Vagina (tissue), 2 donors: Measurements from ENCODE around the gene EP400. TPM values are rescaled to one million over a fixed set of nuclear protein-coding genes. Genes with fewer than 3 reads are reported as not detected.

Experiments
- DNase-seq, 2 donors: peaks; one replicate each; pipeline ENCODE4 v3.0.0-alpha.2; 2017; ENCODE audit errors: extremely low spot score in 2 of 2
- H3K27ac ChIP-seq: fragments of 200-600 bp; sonication (generic); one replicate; pipeline ENCODE4 v1.5.1; 2019
- H3K27me3 ChIP-seq: fragments of 200-600 bp; sonication (generic); one replicate; pipeline ENCODE4 v1.5.1; 2019
- H3K36me3 ChIP-seq, 2 donors: fragments of 200-600 bp; sonication (generic); one replicate each; pipeline ENCODE4 v1.5.1; 2017 to 2019
- H3K4me1 ChIP-seq: fragments of 200-600 bp; sonication (generic); one replicate; pipeline ENCODE4 v1.5.1; 2019
- H3K4me3 ChIP-seq, 2 donors: fragments of 200-600 bp; sonication (generic); 1 replicate in 1 of 2; 2 replicates in 1 of 2; pipeline ENCODE4 v1.5.1; 2016 to 2019
- H3K9me3 ChIP-seq: fragments of 200-600 bp; sonication (generic); one replicate; pipeline ENCODE4 v1.5.1; 2019
- POLR2A ChIP-seq, 2 donors: fragments of 450-650 bp; IDR thresholded peaks; one replicate each; pipeline ENCODE4 v1.6.1; 2017; ENCODE audit warnings: antibody characterized with exemption in 2 of 2, mild to moderate bottlenecking in 2 of 2, moderate library complexity in 2 of 2
- POLR2AphosphoS5 ChIP-seq, 2 donors: sonication (generic); formaldehyde crosslinking; IDR thresholded peaks; one replicate each; pipeline ENCODE4 v1.9.0; 2017; ENCODE audit warnings: antibody characterized with exemption in 2 of 2, mild to moderate bottlenecking in 2 of 2, low read depth in 1 of 2; ENCODE audit not compliant: insufficient read depth in 1 of 2
- intact Hi-C: fragments of 100-400 bp; cut with DNase I; formaldehyde crosslinking; loops from one replicate; pipeline ENCODE4 v1.15.1; 2023
- total RNA-seq: library from RNA; depleted of rRNA; stranded (reverse); fragments of >200 nt; gene quantifications from one replicate; pipeline ENCODE4 v1.2.3, GENCODE V29; 2016
- TF ChIP-seq, protein P1 (sequence below), 3 experiments: fragments of 450-650 bp in 2 of 3; fragments of 200-600 bp in 1 of 3; sonication (generic) in 1 of 3; IDR thresholded peaks; one replicate each; pipeline ENCODE4 v1.5.1; 2017 to 2019; ENCODE audit warnings: antibody characterized with exemption in 3 of 3, mild to moderate bottlenecking in 2 of 3, moderate library complexity in 2 of 3

The EP400 gene
- total RNA-seq, 1 donor from 2014 or later, result 35.6 TPM

DNA sequence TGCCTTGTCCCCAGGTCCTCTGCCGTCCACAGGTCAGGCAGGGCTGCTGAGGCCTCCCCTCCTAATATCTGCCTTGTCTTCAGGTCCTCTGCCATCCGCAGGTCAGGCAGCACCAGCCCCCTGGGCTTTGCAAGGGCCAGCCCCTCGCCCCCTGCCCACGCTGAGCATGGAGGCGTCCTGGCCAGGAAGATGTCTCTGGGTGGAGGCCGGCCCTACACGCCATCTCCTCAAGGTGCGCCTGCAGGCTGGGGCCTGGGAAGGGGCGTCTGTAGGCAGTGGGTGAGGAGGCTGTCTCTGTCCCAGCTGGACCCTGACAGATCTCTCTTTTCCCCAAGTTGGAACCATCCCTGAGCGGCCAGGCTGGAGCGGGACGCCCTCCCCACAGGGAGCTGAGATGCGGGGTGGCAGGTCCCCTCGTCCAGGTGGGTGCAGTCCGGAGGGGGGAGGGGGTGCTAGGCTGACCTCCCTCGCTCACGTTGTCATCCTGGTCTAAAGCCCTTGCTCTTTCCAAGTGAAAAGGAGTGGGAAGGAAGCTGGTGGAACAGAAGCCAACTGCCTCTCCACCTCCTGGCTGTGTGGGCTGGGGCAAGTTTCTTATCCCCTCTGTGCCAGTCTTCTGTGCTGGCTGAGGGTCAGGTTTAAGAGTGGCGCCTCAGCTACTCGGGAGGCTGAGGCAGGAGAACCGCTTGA is 34.6 kb upstream of the EP400 start:
- DNase-seq, result no peak
- TF ChIP-seq POLR2AphosphoS5 (IDR thresholded peaks at IDR 0.05; ENCODE audit: insufficient read depth in 1 of 2, low read depth in 1 of 2) (no peak), POLR2A (IDR thresholded peaks at IDR 0.05) (no peak)
- TF ChIP-seq, protein P1, sequence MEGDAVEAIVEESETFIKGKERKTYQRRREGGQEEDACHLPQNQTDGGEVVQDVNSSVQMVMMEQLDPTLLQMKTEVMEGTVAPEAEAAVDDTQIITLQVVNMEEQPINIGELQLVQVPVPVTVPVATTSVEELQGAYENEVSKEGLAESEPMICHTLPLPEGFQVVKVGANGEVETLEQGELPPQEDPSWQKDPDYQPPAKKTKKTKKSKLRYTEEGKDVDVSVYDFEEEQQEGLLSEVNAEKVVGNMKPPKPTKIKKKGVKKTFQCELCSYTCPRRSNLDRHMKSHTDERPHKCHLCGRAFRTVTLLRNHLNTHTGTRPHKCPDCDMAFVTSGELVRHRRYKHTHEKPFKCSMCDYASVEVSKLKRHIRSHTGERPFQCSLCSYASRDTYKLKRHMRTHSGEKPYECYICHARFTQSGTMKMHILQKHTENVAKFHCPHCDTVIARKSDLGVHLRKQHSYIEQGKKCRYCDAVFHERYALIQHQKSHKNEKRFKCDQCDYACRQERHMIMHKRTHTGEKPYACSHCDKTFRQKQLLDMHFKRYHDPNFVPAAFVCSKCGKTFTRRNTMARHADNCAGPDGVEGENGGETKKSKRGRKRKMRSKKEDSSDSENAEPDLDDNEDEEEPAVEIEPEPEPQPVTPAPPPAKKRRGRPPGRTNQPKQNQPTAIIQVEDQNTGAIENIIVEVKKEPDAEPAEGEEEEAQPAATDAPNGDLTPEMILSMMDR (IDR thresholded peaks at IDR 0.05), result no peak
- Histone ChIP-seq H3K27me3 (no peaks in the 10 kb centered on the region), H3K36me3 (peaks cover 0 to 87% of the 10 kb centered on the region in 2 donors), H3K4me3 (no peak overlapping the region), H3K27ac (no peak overlapping the region), H3K9me3 (no peaks in the 10 kb centered on the region), H3K4me1 (peaks cover 10% of the 10 kb centered on the region)
- intact Hi-C loops, result no loop called here

DNA sequence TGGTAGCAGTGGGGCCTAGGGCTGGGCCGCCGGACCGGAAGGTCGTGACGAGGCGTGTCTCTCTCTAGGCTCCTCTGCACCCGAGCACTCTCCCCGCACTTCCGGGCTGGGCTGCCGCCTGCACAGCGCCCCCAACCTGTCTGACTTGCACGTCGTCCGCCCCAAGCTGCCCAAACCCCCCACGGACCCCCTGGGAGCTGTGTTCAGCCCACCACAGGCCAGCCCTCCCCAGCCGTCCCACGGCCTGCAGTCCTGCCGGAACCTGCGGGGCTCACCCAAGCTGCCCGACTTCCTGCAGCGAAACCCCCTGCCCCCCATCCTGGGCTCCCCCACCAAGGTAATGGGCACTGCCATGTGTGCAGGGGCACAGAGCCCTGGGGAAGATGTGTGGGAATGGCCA is 33.9 kb upstream of the EP400 start:
- no peaks in the 10 kb centered on the region for H3K27me3 ChIP-seq
- no peaks in the 10 kb centered on the region for H3K9me3 ChIP-seq
- TF ChIP-seq POLR2AphosphoS5 (IDR thresholded peaks at IDR 0.05; ENCODE audit: insufficient read depth in 1 of 2, low read depth in 1 of 2), result no peak
- TF ChIP-seq, protein P1 (IDR thresholded peaks at IDR 0.05), result no peak
- no peak for TF ChIP-seq POLR2A (IDR thresholded peaks at IDR 0.05)
- peaks cover 0 to 88% of the 10 kb centered on the region in 2 donors for H3K36me3 ChIP-seq
- H3K27ac ChIP-seq, result no peak overlapping the region
- no peak for DNase-seq
- H3K4me1 ChIP-seq, result peaks cover 10% of the 10 kb centered on the region
- intact Hi-C loops, result no loop called here
- H3K4me3 ChIP-seq, result no peak overlapping the region

DNA sequence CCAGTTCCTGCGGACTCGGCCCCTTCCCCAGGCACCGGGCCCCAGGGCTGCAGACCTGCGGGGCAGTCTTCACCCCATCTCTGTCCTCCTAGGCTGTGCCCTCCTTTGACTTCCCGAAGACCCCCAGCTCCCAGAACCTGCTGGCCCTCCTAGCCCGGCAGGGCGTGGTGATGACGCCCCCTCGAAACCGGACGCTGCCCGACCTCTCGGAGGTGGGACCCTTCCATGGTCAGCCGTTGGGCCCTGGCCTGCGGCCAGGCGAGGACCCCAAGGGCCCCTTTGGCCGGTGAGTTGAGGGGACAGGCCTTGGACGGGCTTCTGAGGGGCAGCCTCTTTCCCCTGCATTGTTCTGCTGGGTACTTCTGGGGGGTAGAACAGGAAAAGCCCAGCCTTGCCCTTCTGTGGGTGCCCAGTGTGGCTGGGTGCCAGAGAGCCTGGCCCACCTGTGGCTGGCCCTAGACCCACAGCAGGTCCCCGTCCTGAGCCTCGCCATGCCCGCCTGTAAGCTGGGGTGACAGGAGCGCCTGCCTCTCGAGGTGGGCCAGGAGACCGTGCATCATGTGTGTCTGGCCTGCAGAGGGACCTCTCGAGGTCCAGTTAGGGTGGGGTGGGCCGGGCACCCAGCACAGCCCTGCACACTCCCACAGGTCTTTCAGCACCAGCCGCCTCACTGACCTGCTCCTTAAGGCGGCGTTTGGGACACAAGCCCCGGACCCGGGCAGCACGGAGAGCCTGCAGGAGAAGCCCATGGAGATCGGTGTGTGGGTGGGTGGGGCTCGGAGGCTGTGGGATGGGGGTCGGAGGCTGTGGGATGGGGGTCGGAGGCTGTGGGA is 33.2 kb upstream of the EP400 start:
- no peak overlapping the region for H3K4me3 ChIP-seq
- H3K4me1 ChIP-seq, result peaks cover 10% of the 10 kb centered on the region
- H3K27me3 ChIP-seq, result no peaks in the 10 kb centered on the region
- peaks cover 0 to 88% of the 10 kb centered on the region in 2 donors for H3K36me3 ChIP-seq
- DNase-seq, result no peak
- no peaks in the 10 kb centered on the region for H3K9me3 ChIP-seq
- no peak for TF ChIP-seq POLR2AphosphoS5 (IDR thresholded peaks at IDR 0.05; ENCODE audit: insufficient read depth in 1 of 2, low read depth in 1 of 2)
- TF ChIP-seq, protein P1 (IDR thresholded peaks at IDR 0.05), result no peak
- TF ChIP-seq POLR2A (IDR thresholded peaks at IDR 0.05), result no peak
- intact Hi-C loops, result no loop called here
- H3K27ac ChIP-seq, result no peak overlapping the region

DNA sequence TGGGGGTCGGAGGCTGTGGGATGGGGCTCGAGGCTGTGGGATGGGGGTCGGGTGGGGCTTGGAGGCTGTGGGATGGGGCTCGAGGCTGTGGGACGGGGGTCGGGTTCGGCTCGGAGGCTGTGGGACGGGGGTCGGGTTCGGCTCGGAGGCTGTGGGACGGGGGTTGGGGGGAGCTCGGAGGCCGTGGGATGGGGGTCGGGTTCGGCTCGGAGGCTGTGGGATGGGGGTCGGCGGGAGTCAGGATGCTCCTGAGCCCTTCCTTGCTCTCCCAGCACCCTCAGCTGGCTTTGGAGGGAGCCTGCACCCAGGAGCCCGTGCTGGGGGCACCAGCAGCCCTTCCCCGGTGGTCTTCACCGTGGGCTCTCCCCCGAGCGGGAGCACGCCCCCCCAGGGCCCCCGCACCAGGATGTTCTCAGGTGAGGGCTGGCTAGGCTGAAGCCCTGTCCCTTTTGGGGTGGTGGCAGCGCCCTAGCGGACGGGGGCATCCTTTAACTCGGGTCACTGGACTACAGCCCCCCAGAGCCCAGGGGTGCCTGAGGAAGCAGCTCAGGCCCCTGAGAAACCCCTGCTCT is 32.5 kb upstream of the EP400 start:
- no peaks in the 10 kb centered on the region for H3K9me3 ChIP-seq
- TF ChIP-seq POLR2AphosphoS5 (IDR thresholded peaks at IDR 0.05; ENCODE audit: insufficient read depth in 1 of 2, low read depth in 1 of 2), result no peak
- TF ChIP-seq, protein P1 (IDR thresholded peaks at IDR 0.05), result no peak
- TF ChIP-seq POLR2A (IDR thresholded peaks at IDR 0.05), result no peak
- no peak for DNase-seq

More for the DNA sequence above, 32.5 kb upstream of the EP400 start:
- intact Hi-C loops, result no loop called here
- H3K27me3 ChIP-seq, result no peaks in the 10 kb centered on the region
- peaks cover 5% of the 10 kb centered on the region for H3K4me1 ChIP-seq
- H3K36me3 ChIP-seq, result peaks cover 0 to 86% of the 10 kb centered on the region in 2 donors
- H3K27ac ChIP-seq, result no peak overlapping the region
- H3K4me3 ChIP-seq, result no peak overlapping the region
